Stimulated activated CD8-positive, alpha-beta memory T cell treated with anti-CD3 and anti-CD28 coated beads, Interleukin-4, amount 100 ng/mL, for 24 hours (primary cell): ENCODE data around the gene PRTN3.
"Not testable (repeated sequence)": the region's sequence is repeated elsewhere in the genome, so short reads cannot be mapped to it uniquely, and the experiment has no call there.

Experiments
- DNase-seq: peaks from one replicate; pipeline ENCODE4 v3.0.0-alpha.2; 2020; ENCODE audit warnings: low read depth

PRTN3 gene

GRCh38 chr19:848386-848921, 7.7 kb downstream of the PRTN3 start:
- no peak for DNase-seq

- not testable (repeated sequence) for DNase-seq
These were observed 8.4 kb downstream of the PRTN3 start for GRCh38 chr19:849195-849594.

- no peak for DNase-seq
These were observed 9.6 kb downstream of the PRTN3 start for GRCh38 chr19:850221-850978.

- no peak for DNase-seq
These were observed 10.2 kb downstream of the PRTN3 start for GRCh38 chr19:850979-851335.

GRCh38 chr19:852136-853013, 11.6 kb downstream of the PRTN3 start, which contains the start of gene ELANE:
TSS of gene ELANE (plus strand) at chr19:852303. CDS start at chr19:852329, 26 bp downstream.
- DNase-seq, result no peak

- DNase-seq, result no peak
These were observed 12.3 kb downstream of the PRTN3 start for GRCh38 chr19:853014-853585.

GRCh38 chr19:853614-854220, 12.9 kb downstream of the PRTN3 start:
- not testable (repeated sequence) for DNase-seq

GRCh38 chr19:854549-854948, 13.8 kb downstream of the PRTN3 start:
- no peak for DNase-seq

GRCh38 chr19:855142-855541, 14.3 kb downstream of the PRTN3 start:
- DNase-seq, result no peak

- no peak for DNase-seq
These were observed 14.8 kb downstream of the PRTN3 start for GRCh38 chr19:855566-856120.

- no peak for DNase-seq
These were observed 17.5 kb downstream of the PRTN3 start for GRCh38 chr19:858284-858683.

- DNase-seq, result no peak
These were observed 18.4 kb downstream of the PRTN3 start, which contains the start of gene CFD for GRCh38 chr19:858868-859843. TSS of gene CFD (plus strand) at chr19:859664. CDS start at chr19:859690, 26 bp downstream.

GRCh38 chr19:861141-861755, 20.4 kb downstream of the PRTN3 start:
- no peak for DNase-seq

GRCh38 chr19:861756-862580, 21.2 kb downstream of the PRTN3 start:
- peak; percentile 44 for DNase-seq

- DNase-seq, result peak; percentile 60
These were observed 21.9 kb downstream of the PRTN3 start for GRCh38 chr19:862581-863314.

- DNase-seq, result no peak
These were observed 22.5 kb downstream of the PRTN3 start for GRCh38 chr19:863315-863620.

GRCh38 chr19:866769-867300, 26.0 kb downstream of the PRTN3 start:
- DNase-seq, result no peak

- no peak for DNase-seq
These were observed 26.5 kb downstream of the PRTN3 start for GRCh38 chr19:867301-867793.
